Activated T-cell treated with anti-CD3 and anti-CD28 coated beads, Interleukin-2, amount 50 U/mL, for 72 hours (primary cell): ENCODE measurements around the gene KDM8. TPM values are rescaled to one million over a fixed set of nuclear protein-coding genes. Genes with fewer than 3 reads are reported as not detected.
A peak's percentile ranks its signal among the peaks of the same experiment; 100 is the strongest.
"Not testable (repeated sequence)": the region's sequence is repeated elsewhere in the genome, so short reads cannot be mapped to it uniquely, and the experiment has no call there.

ENCODE experiments used
- ATAC-seq, 2 donors: fragments of 150-1000 bp; cut with Tn5 transposase; replicated peaks in 1 of 2; 2 replicates each; pipeline ENCODE4 v1.10.0; 2021; ENCODE audit warnings: moderate library complexity in 2 of 2, mild to moderate bottlenecking in 1 of 2
- DNase-seq, 2 donors: peaks; one replicate each; pipeline ENCODE4 v3.0.0; 2021 to 2022; ENCODE audit warnings: mixed read lengths in 1 of 2
- H3K27ac Mint-ChIP-seq: one replicate; pipeline ENCODE4 v1.8.0; 2022; ENCODE audit warnings: mild to moderate bottlenecking, moderate library complexity, mixed read lengths
- H3K27me3 Mint-ChIP-seq: one replicate; pipeline ENCODE4 v1.8.0; 2022; ENCODE audit warnings: low read depth, mixed read lengths
- H3K36me3 Mint-ChIP-seq, 2 donors: one replicate each; pipeline ENCODE4 v1.8.0; 2022; ENCODE audit warnings: mixed read lengths in 2 of 2, mild to moderate bottlenecking in 1 of 2; ENCODE audit not compliant: insufficient read depth in 2 of 2
- H3K4me1 Mint-ChIP-seq: one replicate; pipeline ENCODE4 v1.8.0; 2022; ENCODE audit warnings: low read depth, mixed read lengths
- H3K4me3 Mint-ChIP-seq, 2 donors: one replicate each; pipeline ENCODE4 v1.8.0; 2022; ENCODE audit warnings: mild to moderate bottlenecking in 2 of 2, mixed read lengths in 2 of 2, moderate library complexity in 2 of 2
- H3K9me3 Mint-ChIP-seq, 2 donors: one replicate each; pipeline ENCODE4 v1.8.0; 2022; ENCODE audit warnings: mixed read lengths in 2 of 2
- total RNA-seq, 2 donors: library from RNA; stranded (reverse); gene quantifications; one replicate each; pipeline ENCODE4 v1.2.3, GENCODE V29; 2022

KDM8 gene
- total RNA-seq, 2 donors from 2014 or later = 12.8 to 16.2 TPM

- H3K9me3 Mint-ChIP-seq, H3K27me3 Mint-ChIP-seq, H3K27ac Mint-ChIP-seq, DNase-seq, ATAC-seq: not testable (repeated sequence)
- peaks cover 10 to 48% of the 10 kb centered on the region in 2 donors for H3K36me3 Mint-ChIP-seq
- H3K4me3 Mint-ChIP-seq = peak overlapping the region; percentile 17 to 18
- H3K4me1 Mint-ChIP-seq = peaks cover 95% of the 10 kb centered on the region
These were observed 43.8 kb downstream of the KDM8 start for GRCh38 chr16:27247076-27247475.

GRCh38 chr16:27248036-27248435, 44.7 kb downstream of the KDM8 start:
- Mint-ChIP-seq H3K4me1 (peaks cover 95% of the 10 kb centered on the region), H3K36me3 (peaks cover 10 to 48% of the 10 kb centered on the region in 2 donors), H3K27me3 (no peaks in the 10 kb centered on the region), H3K27ac (no peak overlapping the region), H3K4me3 (peak overlapping the region in 1 of 2 donors; percentile 45), H3K9me3 (peaks cover 0 to 2% of the 10 kb centered on the region in 2 donors)
- no peak for ATAC-seq
- no peak for DNase-seq

GRCh38 chr16:27248886-27249285, 45.6 kb downstream of the KDM8 start:
- not testable (repeated sequence) for H3K27ac Mint-ChIP-seq, H3K9me3 Mint-ChIP-seq, DNase-seq, H3K4me3 Mint-ChIP-seq, H3K27me3 Mint-ChIP-seq, ATAC-seq
- peaks cover 95% of the 10 kb centered on the region for H3K4me1 Mint-ChIP-seq
- peaks cover 10 to 45% of the 10 kb centered on the region in 2 donors for H3K36me3 Mint-ChIP-seq

DNA sequence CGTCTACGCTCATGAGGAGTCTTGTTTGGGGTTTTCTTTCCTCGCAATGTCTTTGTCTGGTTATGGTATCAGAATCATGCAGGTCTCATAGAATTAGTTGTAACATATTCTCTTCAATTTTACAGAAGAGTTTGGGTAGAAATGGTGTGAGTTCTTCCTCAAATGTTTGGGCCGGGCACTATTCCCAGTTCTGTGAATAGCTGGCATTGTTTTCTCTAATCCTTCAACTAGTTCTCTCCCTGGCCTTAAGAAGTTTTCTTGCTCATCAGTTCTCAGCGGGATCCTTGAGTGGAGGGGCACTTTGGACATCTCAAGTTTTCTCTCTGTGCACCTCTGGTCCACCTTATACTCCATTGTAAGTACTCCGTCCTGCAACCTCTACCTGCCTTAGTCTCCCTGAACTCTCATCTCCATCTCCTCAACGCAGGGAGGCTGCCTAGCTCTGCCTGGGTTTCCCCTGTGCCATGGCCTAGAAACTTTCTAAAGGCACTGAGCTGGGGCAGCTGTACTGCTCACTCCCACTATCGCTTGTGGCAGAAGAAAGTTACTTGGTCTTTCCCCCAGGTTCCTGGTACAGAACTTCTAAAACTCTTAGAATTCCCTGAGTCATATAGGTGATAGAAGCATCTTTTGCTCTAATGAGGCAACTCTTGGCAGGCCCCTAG, 48.3 kb downstream of the KDM8 start:
- DNase-seq (no peak), ATAC-seq (peak in 1 of 2 donors; percentile 23)
- peaks cover 95% of the 10 kb centered on the region for H3K4me1 Mint-ChIP-seq
- H3K9me3 Mint-ChIP-seq = peaks cover 0 to 2% of the 10 kb centered on the region in 2 donors
- H3K36me3 Mint-ChIP-seq = peaks cover 21 to 62% of the 10 kb centered on the region in 2 donors
- H3K27ac Mint-ChIP-seq = peak overlapping the region; percentile 28
- H3K27me3 Mint-ChIP-seq = no peaks in the 10 kb centered on the region
- peak overlapping the region; percentile 58 to 77 for H3K4me3 Mint-ChIP-seq

DNA sequence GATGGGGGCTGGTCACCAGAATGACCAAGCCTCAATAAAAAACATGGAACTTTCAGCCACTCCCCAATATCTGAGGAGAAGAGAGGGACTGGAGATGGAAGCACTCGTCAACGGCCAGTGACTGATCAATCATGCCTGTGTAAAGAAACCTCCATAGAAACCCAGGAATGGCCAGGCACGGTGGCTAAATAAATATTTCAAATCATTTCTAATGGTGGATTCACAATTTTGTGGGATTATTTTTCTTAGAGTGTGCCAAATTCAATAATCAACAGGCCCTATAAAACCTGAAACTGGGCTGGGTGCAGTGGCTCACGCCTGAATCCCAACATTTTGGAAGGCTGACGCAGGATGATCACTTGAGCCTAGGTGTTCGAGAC, 48.9 kb downstream of the KDM8 start:
- peak overlapping the region; percentile 58 to 77 for H3K4me3 Mint-ChIP-seq

GRCh38 chr16:27253526-27253930, 50.2 kb downstream of the KDM8 start:
- Mint-ChIP-seq H3K27ac (peak overlapping the region; percentile 90), H3K27me3 (no peaks in the 10 kb centered on the region), H3K4me1 (peaks cover 95% of the 10 kb centered on the region), H3K9me3 (peaks cover 0 to 2% of the 10 kb centered on the region in 2 donors), H3K36me3 (peaks cover 19 to 54% of the 10 kb centered on the region in 2 donors), H3K4me3 (peak overlapping the region; percentile 68 to 77)
- peak; percentile 62 to 70 for ATAC-seq
- no peak for DNase-seq

More for the DNA sequence above, 48.9 kb downstream of the KDM8 start:
- Mint-ChIP-seq H3K4me1 (peaks cover 95% of the 10 kb centered on the region), H3K36me3 (peaks cover 24 to 63% of the 10 kb centered on the region in 2 donors), H3K9me3 (peaks cover 0 to 2% of the 10 kb centered on the region in 2 donors), H3K27me3 (no peaks in the 10 kb centered on the region), H3K27ac (peak overlapping the region; percentile 28)
- no peak for ATAC-seq
- DNase-seq = no peak

- H3K4me3 Mint-ChIP-seq = peak overlapping the region; percentile 68 to 77
- H3K9me3 Mint-ChIP-seq = no peaks in the 10 kb centered on the region
- peak; percentile 68 to 76 for ATAC-seq
- no peaks in the 10 kb centered on the region for H3K27me3 Mint-ChIP-seq
- H3K27ac Mint-ChIP-seq = peak overlapping the region; percentile 90
- peaks cover 21 to 52% of the 10 kb centered on the region in 2 donors for H3K36me3 Mint-ChIP-seq
- H3K4me1 Mint-ChIP-seq = peaks cover 95% of the 10 kb centered on the region
- DNase-seq = peak in 1 of 2 donors; percentile 53
These were observed 51.0 kb downstream of the KDM8 start for GRCh38 chr16:27254262-27254811.

GRCh38 chr16:27256861-27257260, 53.5 kb downstream of the KDM8 start:
- Mint-ChIP-seq H3K36me3 (peaks cover 21 to 41% of the 10 kb centered on the region in 2 donors), H3K9me3 (no peaks in the 10 kb centered on the region), H3K4me3 (no peak overlapping the region), H3K27ac (peak overlapping the region; percentile 18), H3K4me1 (peaks cover 92% of the 10 kb centered on the region), H3K27me3 (no peaks in the 10 kb centered on the region)
- DNase-seq = no peak
- ATAC-seq = no peak

- Mint-ChIP-seq H3K27me3 (no peaks in the 10 kb centered on the region), H3K36me3 (peaks cover 21 to 39% of the 10 kb centered on the region in 2 donors), H3K27ac (no peak overlapping the region), H3K4me1 (peaks cover 92% of the 10 kb centered on the region), H3K9me3 (no peaks in the 10 kb centered on the region), H3K4me3 (no peak overlapping the region)
- ATAC-seq (no peak), DNase-seq (no peak)
These were observed 53.9 kb downstream of the KDM8 start for GRCh38 chr16:27257271-27257670.

- Mint-ChIP-seq H3K36me3 (peaks cover 27 to 44% of the 10 kb centered on the region in 2 donors), H3K9me3 (no peaks in the 10 kb centered on the region), H3K27ac (peak overlapping the region; percentile 70), H3K4me1 (peaks cover 92% of the 10 kb centered on the region), H3K4me3 (peak overlapping the region in 1 of 2 donors; percentile 52), H3K27me3 (no peaks in the 10 kb centered on the region)
- ATAC-seq (peak; percentile 28 to 46), DNase-seq (no peak)
These were observed 55.0 kb downstream of the KDM8 start for GRCh38 chr16:27258241-27258734.

DNA sequence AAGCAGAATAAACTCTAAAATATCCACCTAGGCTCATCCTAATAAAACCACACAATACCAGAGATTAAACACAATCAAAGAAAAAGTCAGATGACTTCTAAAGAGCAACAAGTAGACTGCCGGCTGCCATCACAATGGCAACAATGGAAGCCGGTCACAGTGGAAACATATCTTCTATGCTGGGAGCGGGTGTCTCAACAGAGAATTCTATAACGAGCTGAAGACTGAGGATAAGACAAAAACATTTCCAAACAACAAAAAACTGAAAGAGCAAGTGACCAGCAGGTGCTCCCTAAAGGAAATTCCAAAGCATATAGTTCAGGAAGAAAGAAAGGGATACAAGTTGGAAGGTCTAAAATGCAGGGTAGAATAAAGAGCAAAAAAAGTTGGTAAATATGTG, 56.4 kb downstream of the KDM8 start:
- Mint-ChIP-seq H3K27ac (peak overlapping the region; percentile 14), H3K4me1 (peaks cover 92% of the 10 kb centered on the region), H3K27me3 (no peaks in the 10 kb centered on the region), H3K36me3 (peaks cover 24 to 38% of the 10 kb centered on the region in 2 donors), H3K9me3 (no peaks in the 10 kb centered on the region), H3K4me3 (no peak overlapping the region)
- ATAC-seq (no peak), DNase-seq (no peak)

- ATAC-seq, H3K27ac Mint-ChIP-seq, H3K27me3 Mint-ChIP-seq, DNase-seq, H3K9me3 Mint-ChIP-seq, H3K4me3 Mint-ChIP-seq: not testable (repeated sequence)
- Mint-ChIP-seq H3K36me3 (peaks cover 17 to 27% of the 10 kb centered on the region in 2 donors), H3K4me1 (peaks cover 84% of the 10 kb centered on the region)
These were observed 59.6 kb downstream of the KDM8 start for GRCh38 chr16:27262904-27263423.

DNA sequence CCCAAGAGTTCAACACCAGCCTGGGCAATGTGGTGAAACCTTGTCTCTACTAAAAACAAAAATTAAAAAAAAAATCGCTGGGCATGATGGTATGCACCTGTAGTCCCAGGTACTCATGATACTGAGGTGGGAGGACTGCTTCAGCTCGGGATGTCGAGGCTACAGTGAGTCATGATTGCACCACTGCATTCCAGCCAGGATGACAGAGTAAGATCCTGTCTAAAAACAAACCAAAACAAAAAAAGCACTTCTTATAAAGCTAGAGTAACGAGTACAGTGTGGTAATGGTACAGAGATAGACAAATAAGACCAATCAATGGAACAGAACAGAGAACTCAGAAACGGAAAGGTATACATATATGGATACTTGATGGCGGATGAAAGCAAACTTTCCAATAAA, 60.8 kb downstream of the KDM8 start:
- no peak for DNase-seq
- H3K27me3 Mint-ChIP-seq = no peaks in the 10 kb centered on the region
- peaks cover 77% of the 10 kb centered on the region for H3K4me1 Mint-ChIP-seq
- ATAC-seq = no peak
- peak overlapping the region in 1 of 2 donors; percentile 58 for H3K4me3 Mint-ChIP-seq
- H3K27ac Mint-ChIP-seq = peak overlapping the region; percentile 68
- no peaks in the 10 kb centered on the region for H3K9me3 Mint-ChIP-seq
- peaks cover 16 to 26% of the 10 kb centered on the region in 2 donors for H3K36me3 Mint-ChIP-seq
